WTC11 (cell line): Measurements from ENCODE around the gene UBQLN1. TPM values are rescaled to one million over a fixed set of nuclear protein-coding genes. Genes with fewer than 3 reads are reported as not detected.

Experiments used
- ATAC-seq: fragments of 200-7000 bp; cut with Tn5 transposase; 2 replicates; pipeline ENCODE4 v1.10.0; 2021; ENCODE audit warnings: mild to moderate bottlenecking, moderate library complexity
- CTCF ChIA-PET: fragments of 300-600 bp; sonication (Branson Sonifier 250); formaldehyde crosslinking; loops from one replicate; lab custom pipeline; 2021; ENCODE audit warnings: antibody characterized with exemption; lab: Charles Lee
- POLR2A ChIA-PET: fragments of 350-600 bp; sonication (Branson Sonifier 250); formaldehyde crosslinking; loops from one replicate; lab custom pipeline; 2021; ENCODE audit warnings: antibody characterized with exemption; lab: Charles Lee
- DNase-seq: peaks from one replicate; pipeline ENCODE4 v3.0.0; 2021; ENCODE audit warnings: low spot score
- H3K27ac Mint-ChIP-seq: 2 replicates; pipeline ENCODE4 v1.8.0; 2021; ENCODE audit warnings: mixed read lengths
- H3K27me3 Mint-ChIP-seq: 2 replicates; pipeline ENCODE4 v1.8.0; 2021; ENCODE audit warnings: low read depth, mild to moderate bottlenecking, moderate library complexity, mixed read lengths
- H3K36me3 Mint-ChIP-seq: 2 replicates; pipeline ENCODE4 v1.8.0; 2021; ENCODE audit warnings: mixed read lengths
- H3K4me1 Mint-ChIP-seq: 2 replicates; pipeline ENCODE4 v1.8.0; 2022; ENCODE audit warnings: mixed read lengths
- H3K4me3 Mint-ChIP-seq: 2 replicates; pipeline ENCODE4 v1.8.0; 2021; ENCODE audit warnings: mild to moderate bottlenecking, moderate library complexity, mixed read lengths
- H3K9me3 Mint-ChIP-seq: 2 replicates; pipeline ENCODE4 v1.8.0; 2021; ENCODE audit warnings: mixed read lengths
- ELF4 ChIP-seq: sonication (generic); formaldehyde crosslinking; IDR thresholded peaks from 2 replicates; pipeline ENCODE4 v1.8.1; 2022; ENCODE audit warnings: low read depth, mild to moderate bottlenecking, moderate library complexity, missing genetic modification reagents
- JUN ChIP-seq: sonication (generic); formaldehyde crosslinking; IDR thresholded peaks from 2 replicates; pipeline ENCODE4 v1.8.0; 2023; ENCODE audit warnings: mild to moderate bottlenecking, missing genetic modification reagents
- NFE2L1 ChIP-seq: sonication (generic); formaldehyde crosslinking; IDR thresholded peaks from 2 replicates; pipeline ENCODE4 v1.8.1; 2023; ENCODE audit warnings: missing genetic modification reagents
- RORB ChIP-seq: fragments of 250-450 bp; sonication (Bioruptor Pico); IDR thresholded peaks from 2 replicates; pipeline ENCODE4 v1.9.0; 2021; ENCODE audit warnings: mild to moderate bottlenecking
- SMAD4 ChIP-seq: sonication (generic); formaldehyde crosslinking; IDR thresholded peaks from 2 replicates; pipeline ENCODE4 v1.8.0; 2022; ENCODE audit warnings: mild to moderate bottlenecking, missing genetic modification reagents
- SOX15 ChIP-seq: fragments of 250-450 bp; sonication (Bioruptor Pico); IDR thresholded peaks from 2 replicates; pipeline ENCODE4 v1.9.0; 2021; ENCODE audit warnings: mild to moderate bottlenecking
- SP1 ChIP-seq: sonication (generic); formaldehyde crosslinking; conservative IDR thresholded peaks from 2 replicates; pipeline ENCODE4 v1.8.1; 2022; ENCODE audit warnings: missing genetic modification reagents
- TCF7 ChIP-seq: sonication (generic); formaldehyde crosslinking; IDR thresholded peaks from 2 replicates; pipeline ENCODE4 v1.8.0; 2022; ENCODE audit warnings: mild to moderate bottlenecking, low read depth, missing genetic modification reagents, moderate library complexity
- ZBTB21 ChIP-seq: sonication (generic); formaldehyde crosslinking; IDR thresholded peaks from 2 replicates; pipeline ENCODE4 v1.8.1; 2023; ENCODE audit warnings: mild to moderate bottlenecking, missing genetic modification reagents, borderline replicate concordance
- ZNF138 ChIP-seq: sonication (generic); formaldehyde crosslinking; conservative IDR thresholded peaks from 2 replicates; pipeline ENCODE4 v1.8.1; 2022; ENCODE audit warnings: mild to moderate bottlenecking, moderate library complexity, missing genetic modification reagents
- ZNF219 ChIP-seq: sonication (generic); formaldehyde crosslinking; IDR thresholded peaks from 2 replicates; pipeline ENCODE4 v1.8.0; 2023; ENCODE audit warnings: missing genetic modification reagents, mild to moderate bottlenecking, borderline replicate concordance
- ZNF232 ChIP-seq: sonication (generic); formaldehyde crosslinking; IDR thresholded peaks from 2 replicates; pipeline ENCODE4 v1.8.0; 2022; ENCODE audit warnings: mild to moderate bottlenecking, missing genetic modification reagents
- ZNF396 ChIP-seq: fragments of 250-450 bp; sonication (Bioruptor Pico); IDR thresholded peaks from 2 replicates; pipeline ENCODE4 v1.8.0; 2021; ENCODE audit warnings: mild to moderate bottlenecking, moderate library complexity, borderline replicate concordance
- total RNA-seq: library from RNA; stranded (reverse); gene quantifications from 3 replicates; pipeline ENCODE4 v1.2.3, GENCODE V29; 2021
- TF ChIP-seq, protein P1 (sequence below): sonication (generic); formaldehyde crosslinking; conservative IDR thresholded peaks from 2 replicates; pipeline ENCODE4 v1.8.1; 2023; ENCODE audit warnings: mild to moderate bottlenecking, low read depth, missing genetic modification reagents, moderate library complexity
- TF ChIP-seq, protein P2 (sequence below): sonication (generic); formaldehyde crosslinking; IDR thresholded peaks from 2 replicates; pipeline ENCODE4 v1.8.0; 2022; ENCODE audit warnings: mild to moderate bottlenecking, missing genetic modification reagents
- TF ChIP-seq, protein P3 (sequence below): sonication (generic); formaldehyde crosslinking; conservative IDR thresholded peaks from 2 replicates; pipeline ENCODE4 v1.8.1; 2022; ENCODE audit warnings: mild to moderate bottlenecking, missing genetic modification reagents
- TF ChIP-seq, protein P4 (sequence below): sonication (generic); formaldehyde crosslinking; IDR thresholded peaks from 2 replicates; pipeline ENCODE4 v1.8.1; 2023; ENCODE audit warnings: mild to moderate bottlenecking, moderate library complexity, missing genetic modification reagents
- TF ChIP-seq, protein P5 (sequence below): sonication (generic); formaldehyde crosslinking; IDR thresholded peaks from 2 replicates; pipeline ENCODE4 v1.8.0; 2022; ENCODE audit warnings: missing genetic modification reagents
- TF ChIP-seq, protein P6 (sequence below): fragments of 250-450 bp; sonication (Bioruptor Pico); IDR thresholded peaks from 2 replicates; pipeline ENCODE4 v1.8.0; 2021; ENCODE audit warnings: mild to moderate bottlenecking
- TF ChIP-seq, protein P7 (sequence below): sonication (generic); formaldehyde crosslinking; IDR thresholded peaks from 2 replicates; pipeline ENCODE4 v1.8.0; 2022; ENCODE audit warnings: mild to moderate bottlenecking, missing genetic modification reagents
- TF ChIP-seq, protein P8 (sequence below): sonication (generic); formaldehyde crosslinking; IDR thresholded peaks from 2 replicates; pipeline ENCODE4 v1.8.0; 2022; ENCODE audit warnings: mild to moderate bottlenecking, missing genetic modification reagents

The UBQLN1 gene
- total RNA-seq, 1 experiment from 2014 or later = 110 TPM

DNA sequence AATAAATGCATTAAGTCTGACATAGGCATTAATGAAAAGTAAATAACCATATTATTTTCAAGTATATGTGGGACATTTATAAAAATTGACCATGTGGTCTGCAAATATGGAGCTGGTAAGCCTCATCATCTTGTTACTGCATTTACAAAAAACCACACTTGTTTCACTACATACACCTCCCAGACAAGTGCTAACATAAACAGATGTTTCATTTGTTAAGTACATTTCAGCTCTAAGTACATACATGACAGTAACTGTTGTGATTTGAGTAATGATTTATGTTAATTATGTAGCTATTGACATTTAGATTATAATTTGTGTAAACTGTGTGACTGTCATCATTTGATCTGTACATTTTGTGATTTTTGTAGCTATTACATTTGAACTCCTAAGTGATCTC is 70.9 kb downstream of the UBQLN1 start:
- H3K27me3 Mint-ChIP-seq = no peaks in the 10 kb centered on the region
- H3K36me3 Mint-ChIP-seq = no peaks in the 10 kb centered on the region
- CTCF ChIA-PET = interaction anchor here (1.8 to 2.1 kb wide), 2 partner anchors 12 to 16 kb away, joined by 8 to 13 read pairs; no protein-coding TSS in a partner anchor
- H3K4me1 Mint-ChIP-seq = peaks cover 18% of the 10 kb centered on the region
- no peaks in the 10 kb centered on the region for H3K9me3 Mint-ChIP-seq
- POLR2A ChIA-PET = interaction anchor here (0.6 kb wide), 1 partner anchor 280 kb away, joined by 6 read pairs; no protein-coding TSS in a partner anchor
- H3K27ac Mint-ChIP-seq = no peak overlapping the region
- no peak for TF ChIP-seq RORB (CRISPR knock-in tag)
- TF ChIP-seq TCF7 = no peak
- TF ChIP-seq ZNF219 (CRISPR knock-in tag) = no peak
- TF ChIP-seq, protein P1, sequence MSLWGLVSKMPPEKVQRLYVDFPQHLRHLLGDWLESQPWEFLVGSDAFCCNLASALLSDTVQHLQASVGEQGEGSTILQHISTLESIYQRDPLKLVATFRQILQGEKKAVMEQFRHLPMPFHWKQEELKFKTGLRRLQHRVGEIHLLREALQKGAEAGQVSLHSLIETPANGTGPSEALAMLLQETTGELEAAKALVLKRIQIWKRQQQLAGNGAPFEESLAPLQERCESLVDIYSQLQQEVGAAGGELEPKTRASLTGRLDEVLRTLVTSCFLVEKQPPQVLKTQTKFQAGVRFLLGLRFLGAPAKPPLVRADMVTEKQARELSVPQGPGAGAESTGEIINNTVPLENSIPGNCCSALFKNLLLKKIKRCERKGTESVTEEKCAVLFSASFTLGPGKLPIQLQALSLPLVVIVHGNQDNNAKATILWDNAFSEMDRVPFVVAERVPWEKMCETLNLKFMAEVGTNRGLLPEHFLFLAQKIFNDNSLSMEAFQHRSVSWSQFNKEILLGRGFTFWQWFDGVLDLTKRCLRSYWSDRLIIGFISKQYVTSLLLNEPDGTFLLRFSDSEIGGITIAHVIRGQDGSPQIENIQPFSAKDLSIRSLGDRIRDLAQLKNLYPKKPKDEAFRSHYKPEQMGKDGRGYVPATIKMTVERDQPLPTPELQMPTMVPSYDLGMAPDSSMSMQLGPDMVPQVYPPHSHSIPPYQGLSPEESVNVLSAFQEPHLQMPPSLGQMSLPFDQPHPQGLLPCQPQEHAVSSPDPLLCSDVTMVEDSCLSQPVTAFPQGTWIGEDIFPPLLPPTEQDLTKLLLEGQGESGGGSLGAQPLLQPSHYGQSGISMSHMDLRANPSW = no peak
- no peak for TF ChIP-seq ZNF232
- no peak for TF ChIP-seq ELF4 (CRISPR knock-in tag)
- TF ChIP-seq, protein P2, sequence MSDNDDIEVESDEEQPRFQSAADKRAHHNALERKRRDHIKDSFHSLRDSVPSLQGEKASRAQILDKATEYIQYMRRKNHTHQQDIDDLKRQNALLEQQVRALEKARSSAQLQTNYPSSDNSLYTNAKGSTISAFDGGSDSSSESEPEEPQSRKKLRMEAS (CRISPR knock-in tag) = no peak
- no peak for TF ChIP-seq NFE2L1 (CRISPR knock-in tag)
- TF ChIP-seq, protein P3, sequence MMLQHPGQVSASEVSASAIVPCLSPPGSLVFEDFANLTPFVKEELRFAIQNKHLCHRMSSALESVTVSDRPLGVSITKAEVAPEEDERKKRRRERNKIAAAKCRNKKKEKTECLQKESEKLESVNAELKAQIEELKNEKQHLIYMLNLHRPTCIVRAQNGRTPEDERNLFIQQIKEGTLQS (CRISPR knock-in tag) = no peak
- TF ChIP-seq JUN (CRISPR knock-in tag) = no peak
- ATAC-seq (no peak), DNase-seq (no peak)
- H3K4me3 Mint-ChIP-seq = no peak overlapping the region

DNA sequence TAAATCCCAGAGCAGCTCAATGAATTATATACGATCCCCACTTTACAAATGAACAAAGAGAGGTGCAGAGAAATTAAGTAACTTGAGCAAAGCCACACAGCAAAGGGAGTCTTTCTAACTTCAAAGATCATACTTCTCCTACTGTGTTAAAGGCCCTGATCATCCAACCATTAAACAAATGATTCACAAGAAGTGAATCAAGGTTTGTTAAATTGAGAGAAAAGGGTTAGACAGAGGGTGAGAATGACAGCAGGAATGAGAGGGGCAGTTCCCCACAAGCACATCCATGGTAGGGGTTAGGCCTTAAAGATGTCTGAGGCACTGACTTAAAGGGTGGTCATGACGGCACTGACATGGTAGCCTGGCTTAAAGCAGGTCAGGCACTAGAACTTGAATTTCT is 74.1 kb downstream of the UBQLN1 start:
- ATAC-seq = no peak
- Mint-ChIP-seq H3K27me3 (no peaks in the 10 kb centered on the region), H3K9me3 (no peaks in the 10 kb centered on the region), H3K4me3 (no peak overlapping the region), H3K27ac (no peak overlapping the region), H3K4me1 (peaks cover 37% of the 10 kb centered on the region), H3K36me3 (no peaks in the 10 kb centered on the region)
- ChIA-PET POLR2A (interaction anchor here (0.7 kb wide), 1 partner anchor 74 kb away, joined by 3 read pairs; the partner anchor contains the start of gene UBQLN1), CTCF (no interaction called here)
- TF ChIP-seq SMAD4 (CRISPR knock-in tag) (no peak), SP1 (CRISPR knock-in tag) (no peak), ZNF138 (CRISPR knock-in tag) (no peak), ZNF396 (CRISPR knock-in tag) (no peak), ZBTB21 (CRISPR knock-in tag) (no peak), SOX15 (no peak)
- TF ChIP-seq, protein P4, sequence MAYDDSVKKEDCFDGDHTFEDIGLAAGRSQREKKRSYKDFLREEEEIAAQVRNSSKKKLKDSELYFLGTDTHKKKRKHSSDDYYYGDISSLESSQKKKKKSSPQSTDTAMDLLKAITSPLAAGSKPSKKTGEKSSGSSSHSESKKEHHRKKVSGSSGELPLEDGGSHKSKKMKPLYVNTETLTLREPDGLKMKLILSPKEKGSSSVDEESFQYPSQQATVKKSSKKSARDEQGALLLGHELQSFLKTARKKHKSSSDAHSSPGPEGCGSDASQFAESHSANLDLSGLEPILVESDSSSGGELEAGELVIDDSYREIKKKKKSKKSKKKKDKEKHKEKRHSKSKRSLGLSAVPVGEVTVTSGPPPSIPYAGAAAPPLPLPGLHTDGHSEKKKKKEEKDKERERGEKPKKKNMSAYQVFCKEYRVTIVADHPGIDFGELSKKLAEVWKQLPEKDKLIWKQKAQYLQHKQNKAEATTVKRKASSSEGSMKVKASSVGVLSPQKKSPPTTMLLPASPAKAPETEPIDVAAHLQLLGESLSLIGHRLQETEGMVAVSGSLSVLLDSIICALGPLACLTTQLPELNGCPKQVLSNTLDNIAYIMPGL (CRISPR knock-in tag) = no peak
- TF ChIP-seq, protein P5, sequence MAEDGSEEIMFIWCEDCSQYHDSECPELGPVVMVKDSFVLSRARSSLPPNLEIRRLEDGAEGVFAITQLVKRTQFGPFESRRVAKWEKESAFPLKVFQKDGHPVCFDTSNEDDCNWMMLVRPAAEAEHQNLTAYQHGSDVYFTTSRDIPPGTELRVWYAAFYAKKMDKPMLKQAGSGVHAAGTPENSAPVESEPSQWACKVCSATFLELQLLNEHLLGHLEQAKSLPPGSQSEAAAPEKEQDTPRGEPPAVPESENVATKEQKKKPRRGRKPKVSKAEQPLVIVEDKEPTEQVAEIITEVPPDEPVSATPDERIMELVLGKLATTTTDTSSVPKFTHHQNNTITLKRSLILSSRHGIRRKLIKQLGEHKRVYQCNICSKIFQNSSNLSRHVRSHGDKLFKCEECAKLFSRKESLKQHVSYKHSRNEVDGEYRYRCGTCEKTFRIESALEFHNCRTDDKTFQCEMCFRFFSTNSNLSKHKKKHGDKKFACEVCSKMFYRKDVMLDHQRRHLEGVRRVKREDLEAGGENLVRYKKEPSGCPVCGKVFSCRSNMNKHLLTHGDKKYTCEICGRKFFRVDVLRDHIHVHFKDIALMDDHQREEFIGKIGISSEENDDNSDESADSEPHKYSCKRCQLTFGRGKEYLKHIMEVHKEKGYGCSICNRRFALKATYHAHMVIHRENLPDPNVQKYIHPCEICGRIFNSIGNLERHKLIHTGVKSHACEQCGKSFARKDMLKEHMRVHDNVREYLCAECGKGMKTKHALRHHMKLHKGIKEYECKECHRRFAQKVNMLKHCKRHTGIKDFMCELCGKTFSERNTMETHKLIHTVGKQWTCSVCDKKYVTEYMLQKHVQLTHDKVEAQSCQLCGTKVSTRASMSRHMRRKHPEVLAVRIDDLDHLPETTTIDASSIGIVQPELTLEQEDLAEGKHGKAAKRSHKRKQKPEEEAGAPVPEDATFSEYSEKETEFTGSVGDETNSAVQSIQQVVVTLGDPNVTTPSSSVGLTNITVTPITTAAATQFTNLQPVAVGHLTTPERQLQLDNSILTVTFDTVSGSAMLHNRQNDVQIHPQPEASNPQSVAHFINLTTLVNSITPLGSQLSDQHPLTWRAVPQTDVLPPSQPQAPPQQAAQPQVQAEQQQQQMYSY (CRISPR knock-in tag) = no peak
- TF ChIP-seq, protein P6, sequence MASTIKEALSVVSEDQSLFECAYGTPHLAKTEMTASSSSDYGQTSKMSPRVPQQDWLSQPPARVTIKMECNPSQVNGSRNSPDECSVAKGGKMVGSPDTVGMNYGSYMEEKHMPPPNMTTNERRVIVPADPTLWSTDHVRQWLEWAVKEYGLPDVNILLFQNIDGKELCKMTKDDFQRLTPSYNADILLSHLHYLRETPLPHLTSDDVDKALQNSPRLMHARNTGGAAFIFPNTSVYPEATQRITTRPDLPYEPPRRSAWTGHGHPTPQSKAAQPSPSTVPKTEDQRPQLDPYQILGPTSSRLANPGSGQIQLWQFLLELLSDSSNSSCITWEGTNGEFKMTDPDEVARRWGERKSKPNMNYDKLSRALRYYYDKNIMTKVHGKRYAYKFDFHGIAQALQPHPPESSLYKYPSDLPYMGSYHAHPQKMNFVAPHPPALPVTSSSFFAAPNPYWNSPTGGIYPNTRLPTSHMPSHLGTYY (CRISPR knock-in tag) = no peak
- TF ChIP-seq, protein P7, sequence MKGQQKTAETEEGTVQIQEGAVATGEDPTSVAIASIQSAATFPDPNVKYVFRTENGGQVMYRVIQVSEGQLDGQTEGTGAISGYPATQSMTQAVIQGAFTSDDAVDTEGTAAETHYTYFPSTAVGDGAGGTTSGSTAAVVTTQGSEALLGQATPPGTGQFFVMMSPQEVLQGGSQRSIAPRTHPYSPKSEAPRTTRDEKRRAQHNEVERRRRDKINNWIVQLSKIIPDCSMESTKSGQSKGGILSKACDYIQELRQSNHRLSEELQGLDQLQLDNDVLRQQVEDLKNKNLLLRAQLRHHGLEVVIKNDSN (CRISPR knock-in tag) = no peak
- TF ChIP-seq, protein P8, sequence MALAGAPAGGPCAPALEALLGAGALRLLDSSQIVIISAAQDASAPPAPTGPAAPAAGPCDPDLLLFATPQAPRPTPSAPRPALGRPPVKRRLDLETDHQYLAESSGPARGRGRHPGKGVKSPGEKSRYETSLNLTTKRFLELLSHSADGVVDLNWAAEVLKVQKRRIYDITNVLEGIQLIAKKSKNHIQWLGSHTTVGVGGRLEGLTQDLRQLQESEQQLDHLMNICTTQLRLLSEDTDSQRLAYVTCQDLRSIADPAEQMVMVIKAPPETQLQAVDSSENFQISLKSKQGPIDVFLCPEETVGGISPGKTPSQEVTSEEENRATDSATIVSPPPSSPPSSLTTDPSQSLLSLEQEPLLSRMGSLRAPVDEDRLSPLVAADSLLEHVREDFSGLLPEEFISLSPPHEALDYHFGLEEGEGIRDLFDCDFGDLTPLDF (CRISPR knock-in tag) = no peak
- DNase-seq = no peak
